ENCODE measurements around the gene DDX25. TPM values are rescaled to one million over a fixed set of nuclear protein-coding genes. Genes with fewer than 3 reads are reported as not detected.
A peak's percentile ranks its signal among the peaks of the same experiment; 100 is the strongest.

DDX25 gene
- total and polyA plus RNA-seq, 2 of the 13 experiments (the other 11 are each of a cell fraction or from before 2014, with no cell fraction given), result 0.17 to 0.29 TPM

DNA sequence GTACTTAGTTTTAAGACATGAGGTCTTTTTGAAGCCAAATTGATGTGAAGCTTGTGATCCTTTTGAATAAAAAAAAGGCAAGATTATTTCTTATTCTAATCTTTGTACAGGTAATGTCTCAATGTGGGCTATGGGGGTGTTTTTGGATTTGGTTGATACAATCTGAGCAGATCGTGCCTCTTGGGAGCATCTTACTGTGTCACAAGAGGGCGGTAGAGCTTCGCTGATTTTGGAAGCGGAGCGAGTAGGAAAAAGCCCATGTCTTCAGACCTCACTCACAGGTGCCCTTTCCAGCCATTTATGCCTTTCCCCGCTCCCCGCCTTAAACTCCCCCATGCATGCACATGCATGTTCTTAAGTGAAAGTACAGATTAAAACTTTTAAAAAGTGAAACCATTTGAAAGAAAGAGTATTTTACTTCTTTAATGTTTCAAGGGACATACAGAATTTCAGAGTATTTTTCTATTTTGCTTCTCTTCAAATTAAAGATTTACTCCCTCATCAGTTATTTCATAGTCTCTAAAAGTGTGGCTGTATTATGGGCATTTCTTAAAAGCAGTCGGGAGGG is 18.8 kb downstream of the DDX25 start (continued):
- TF ChIP-seq ZNF609 (CRISPR knock-in tag; IDR thresholded peaks at IDR 0.05; ENCODE audit: borderline replicate concordance) (no peak), SMC3 (IDR thresholded peaks at IDR 0.05; ENCODE audit: low read length) (peak; percentile 85), RAD21 (CRISPR knock-in tag; IDR thresholded peaks at IDR 0.05) (peak; percentile 84), ZBED4 (CRISPR knock-in tag; IDR thresholded peaks at IDR 0.05; ENCODE audit: borderline replicate concordance) (no peak), ZNF543 (CRISPR knock-in tag; IDR thresholded peaks at IDR 0.05) (no peak), AKAP8 (CRISPR knock-in tag; IDR thresholded peaks at IDR 0.05) (no peak), POLR2AphosphoS2 (IDR thresholded peaks at IDR 0.05; ENCODE audit: low read depth, low read length) (no peak), MBNL3 (CRISPR knock-in tag; conservative IDR thresholded peaks at IDR 0.05) (no peak), ZNF33A (CRISPR knock-in tag; IDR thresholded peaks at IDR 0.05; ENCODE audit: borderline replicate concordance) (no peak), KDM2A (CRISPR knock-in tag; IDR thresholded peaks at IDR 0.05; ENCODE audit: borderline replicate concordance, low read depth) (0 out of 2 replicates have a peak, but pooled peaks have one; percentile 29), SIX4 (CRISPR knock-in tag; IDR thresholded peaks at IDR 0.05) (no peak), PATZ1 (CRISPR knock-in tag; IDR thresholded peaks at IDR 0.05) (peak; percentile 23; the same call in 1 of the 2 replicates), MXI1 (IDR thresholded peaks at IDR 0.05; ENCODE audit: borderline replicate concordance, low read depth, low read length) (0 out of 3 replicates have a peak, but pooled peaks have one; percentile 13), BATF2 (CRISPR knock-in tag; IDR thresholded peaks at IDR 0.05) (no peak)
- TF ChIP-seq, protein P1, sequence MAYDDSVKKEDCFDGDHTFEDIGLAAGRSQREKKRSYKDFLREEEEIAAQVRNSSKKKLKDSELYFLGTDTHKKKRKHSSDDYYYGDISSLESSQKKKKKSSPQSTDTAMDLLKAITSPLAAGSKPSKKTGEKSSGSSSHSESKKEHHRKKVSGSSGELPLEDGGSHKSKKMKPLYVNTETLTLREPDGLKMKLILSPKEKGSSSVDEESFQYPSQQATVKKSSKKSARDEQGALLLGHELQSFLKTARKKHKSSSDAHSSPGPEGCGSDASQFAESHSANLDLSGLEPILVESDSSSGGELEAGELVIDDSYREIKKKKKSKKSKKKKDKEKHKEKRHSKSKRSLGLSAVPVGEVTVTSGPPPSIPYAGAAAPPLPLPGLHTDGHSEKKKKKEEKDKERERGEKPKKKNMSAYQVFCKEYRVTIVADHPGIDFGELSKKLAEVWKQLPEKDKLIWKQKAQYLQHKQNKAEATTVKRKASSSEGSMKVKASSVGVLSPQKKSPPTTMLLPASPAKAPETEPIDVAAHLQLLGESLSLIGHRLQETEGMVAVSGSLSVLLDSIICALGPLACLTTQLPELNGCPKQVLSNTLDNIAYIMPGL (CRISPR knock-in tag; IDR thresholded peaks at IDR 0.05; ENCODE audit: borderline replicate concordance in 1 of 2, low read depth in 1 of 2), result peak in 1 of 2 experiments; percentile 42; a peak in 1 of 4 replicates
